HG02678 (cell line): ENCODE data around the gene MACROD2.
A peak's percentile ranks its signal among the peaks of the same experiment; 100 is the strongest.

Experiments used
- ATAC-seq: cut with Tn5 transposase; IDR thresholded peaks from one replicate; pipeline ENCODE4 v1.9.1; 2021; ENCODE audit warnings: mild to moderate bottlenecking, moderate library complexity; ENCODE audit not compliant: unreplicated experiment

MACROD2 gene

GRCh38 chr20:15889514-15890256, 1894.4 kb downstream of the MACROD2 start:
- peak; percentile 42 for ATAC-seq

GRCh38 chr20:15890407-15890982, 1895.2 kb downstream of the MACROD2 start:
- ATAC-seq: no peak

GRCh38 chr20:15895126-15895525, 1899.8 kb downstream of the MACROD2 start:
- no peak for ATAC-seq

GRCh38 chr20:15895560-15896084, 1900.3 kb downstream of the MACROD2 start:
- ATAC-seq: peak; percentile 90

GRCh38 chr20:15899967-15900366, 1904.7 kb downstream of the MACROD2 start:
- no peak for ATAC-seq

- no peak for ATAC-seq
Measured at GRCh38 chr20:15900443-15900842, 1905.1 kb downstream of the MACROD2 start.

- ATAC-seq: no peak
Measured at GRCh38 chr20:15902493-15902892, 1907.2 kb downstream of the MACROD2 start.

- no peak for ATAC-seq
Measured at GRCh38 chr20:15905661-15906060, 1910.3 kb downstream of the MACROD2 start.

- ATAC-seq: no peak
Measured at GRCh38 chr20:15909995-15910394, 1914.7 kb downstream of the MACROD2 start.

GRCh38 chr20:15911581-15911980, 1916.3 kb downstream of the MACROD2 start:
- ATAC-seq: no peak

- no peak for ATAC-seq
Measured at GRCh38 chr20:15913391-15914025, 1918.2 kb downstream of the MACROD2 start.

- ATAC-seq: no peak
Measured at GRCh38 chr20:15916623-15917022, 1921.3 kb downstream of the MACROD2 start.

GRCh38 chr20:15917283-15917682, 1922.0 kb downstream of the MACROD2 start:
- no peak for ATAC-seq

GRCh38 chr20:15918631-15919030, 1923.3 kb downstream of the MACROD2 start:
- no peak for ATAC-seq

- no peak for ATAC-seq
Measured at GRCh38 chr20:15919118-15919517, 1923.8 kb downstream of the MACROD2 start.

GRCh38 chr20:15921930-15922329, 1926.6 kb downstream of the MACROD2 start:
- ATAC-seq: no peak

- peak; percentile 26 for ATAC-seq
Measured at GRCh38 chr20:15922556-15922955, 1927.2 kb downstream of the MACROD2 start.

- peak; percentile 62 for ATAC-seq
Measured at GRCh38 chr20:15923030-15923776, 1927.9 kb downstream of the MACROD2 start.

- ATAC-seq: no peak
Measured at GRCh38 chr20:15924556-15924955, 1929.2 kb downstream of the MACROD2 start.

GRCh38 chr20:15925376-15925775, 1930.1 kb downstream of the MACROD2 start:
- no peak for ATAC-seq
